H1 (cell line): ENCODE data around the gene ERI2. TPM values are rescaled to one million over a fixed set of nuclear protein-coding genes. Genes with fewer than 3 reads are reported as not detected.

Experiments
- CTCF ChIA-PET: fragments of 300-600 bp; sonication (Branson Sonifier 250); formaldehyde crosslinking; loops from one replicate; lab custom pipeline; 2021; ENCODE audit not compliant: partially characterized antibody; lab: Charles Lee
- POLR2A ChIA-PET: fragments of 300-600 bp; sonication (Branson Sonifier 250); formaldehyde crosslinking; loops from one replicate; lab custom pipeline; 2021; ENCODE audit warnings: inconsistent platforms; ENCODE audit not compliant: partially characterized antibody; lab: Charles Lee
- DNase-seq, 2 experiments: peaks; one replicate each; pipeline versions ENCODE4 v3.0.0 to v3.0.0-alpha.2; 2010 to 2022; ENCODE audit warnings: low spot score in 2 of 2, low read depth in 1 of 2, mixed read lengths in 1 of 2
- FAIRE-seq: peaks from 2 replicates; lab custom pipeline; 2011; peaks lifted over from hg19 to GRCh38; lab: Jason Lieb, UNC
- H2AFZ ChIP-seq: 2 replicates; pipeline ENCODE4 v1.8.1; 2012; ENCODE audit warnings: low read length, inconsistent platforms
- H2AK5ac ChIP-seq: 2 replicates; pipeline ENCODE4 v1.6.1; 2013; ENCODE audit warnings: low read depth, low read length
- H2BK120ac ChIP-seq: replicated peaks from 2 replicates; pipeline ENCODE3; 2013; ENCODE audit warnings: low read depth, low read length, inconsistent platforms
- H2BK12ac ChIP-seq: 2 replicates; pipeline ENCODE4 v1.6.1; 2013; ENCODE audit warnings: low read depth, low read length
- H2BK15ac ChIP-seq: 2 replicates; pipeline ENCODE4 v1.6.1; 2013; ENCODE audit warnings: low read length
- H2BK20ac ChIP-seq: 2 replicates; pipeline ENCODE4 v1.6.1; 2013; ENCODE audit warnings: low read length
- H2BK5ac ChIP-seq: 2 replicates; pipeline ENCODE4 v1.6.1; 2013; ENCODE audit warnings: low read depth, low read length
- H3K14ac ChIP-seq: 2 replicates; pipeline ENCODE4 v1.6.1; 2013; ENCODE audit warnings: inconsistent platforms; ENCODE audit not compliant: insufficient read length
- H3K18ac ChIP-seq: 2 replicates; pipeline ENCODE4 v1.6.1; 2013; ENCODE audit warnings: low read length; ENCODE audit errors: extremely low read depth
- H3K23ac ChIP-seq: 2 replicates; pipeline ENCODE4 v1.6.1; 2013; ENCODE audit warnings: inconsistent platforms; ENCODE audit not compliant: insufficient read length
- H3K23me2 ChIP-seq: 2 replicates; pipeline ENCODE4 v1.6.1; 2013; ENCODE audit warnings: low read depth, low read length
- H3K27ac ChIP-seq: 2 replicates; pipeline ENCODE4 v1.6.1; 2011; ENCODE audit warnings: low read depth, low read length, inconsistent platforms
- H3K27me3 ChIP-seq, 4 experiments: replicated peaks in 1 of 4; 1 replicate in 1 of 4; 2 replicates in 3 of 4; pipeline versions ENCODE4 v1.6.1 to v1.8.1; 2011 to 2013; ENCODE audit warnings: low read length in 3 of 4, mild to moderate bottlenecking in 3 of 4, inconsistent platforms in 2 of 4, mixed read lengths in 2 of 4, moderate library complexity in 1 of 4; ENCODE audit not compliant: control insufficient read depth in 3 of 4, insufficient read depth in 3 of 4; ENCODE audit errors: extremely low read depth in 1 of 4
- H3K36me3 ChIP-seq, 4 experiments: 2 replicates each; pipeline versions ENCODE4 v1.6.1 to v1.8.1; 2011 to 2013; ENCODE audit warnings: mild to moderate bottlenecking in 4 of 4, low read length in 3 of 4, moderate library complexity in 2 of 4, control low read depth in 1 of 4, inconsistent platforms in 1 of 4; ENCODE audit not compliant: insufficient read depth in 4 of 4, control insufficient read depth in 2 of 4
- H3K4ac ChIP-seq: replicated peaks from 2 replicates; pipeline ENCODE3; 2013; ENCODE audit warnings: low read length, low read depth, mixed read lengths, inconsistent platforms; ENCODE audit not compliant: insufficient read length
- H3K4me1 ChIP-seq, 4 experiments: replicated peaks in 1 of 4; 1 replicate in 1 of 4; 2 replicates in 3 of 4; pipeline versions ENCODE4 v1.6.1 to v1.8.1; 2011 to 2013; ENCODE audit warnings: low read length in 3 of 4, inconsistent platforms in 2 of 4, mixed read lengths in 1 of 4; ENCODE audit not compliant: insufficient read depth in 4 of 4, control insufficient read depth in 3 of 4
- H3K4me2 ChIP-seq, 2 experiments: 2 replicates each; pipeline versions ENCODE4 v1.6.1 to v1.8.1; 2011 to 2013; ENCODE audit warnings: low read depth in 2 of 2, low read length in 2 of 2, control low read depth in 1 of 2, inconsistent platforms in 1 of 2, mild to moderate bottlenecking in 1 of 2; ENCODE audit not compliant: insufficient read depth in 1 of 2
- H3K4me3 ChIP-seq, 4 experiments: fragments of 200-600, 300-600 bp in 1 of 4; sonication (generic), shearing (Covaris generic), sonication (Bioruptor Twin) in 1 of 4; 2 replicates each; pipeline versions ENCODE4 v1.5.1 to v1.8.1; 2011 to 2016; ENCODE audit warnings: low read length in 4 of 4, low read depth in 3 of 4, control low read depth in 2 of 4, inconsistent platforms in 2 of 4, mild to moderate bottlenecking in 2 of 4, mixed read lengths in 1 of 4, moderate library complexity in 1 of 4; ENCODE audit not compliant: insufficient read depth in 2 of 4; ENCODE audit errors: extremely low read depth in 1 of 4
- H3K56ac ChIP-seq: replicated peaks from 2 replicates; pipeline ENCODE3; 2013; ENCODE audit warnings: low read depth, mild to moderate bottlenecking, mixed read lengths, low read length, inconsistent platforms; ENCODE audit not compliant: insufficient read length
- H3K79me1 ChIP-seq: 2 replicates; pipeline ENCODE4 v1.6.1; 2013; ENCODE audit warnings: low read depth, low read length, control low read depth
- H3K79me2 ChIP-seq, 2 experiments: 2 replicates each; pipeline versions ENCODE4 v1.6.1 to v1.8.1; 2012 to 2013; ENCODE audit warnings: low read length in 2 of 2, mild to moderate bottlenecking in 2 of 2, inconsistent platforms in 1 of 2; ENCODE audit not compliant: insufficient read depth in 2 of 2, control insufficient read depth in 1 of 2
- H3K9ac ChIP-seq, 4 experiments: replicated peaks in 1 of 4; 1 replicate in 1 of 4; 2 replicates in 3 of 4; pipeline versions ENCODE4 v1.6.1 to v1.8.1; 2011 to 2013; ENCODE audit warnings: low read depth in 3 of 4, low read length in 3 of 4, control low read depth in 2 of 4, mild to moderate bottlenecking in 2 of 4, moderate library complexity in 2 of 4, inconsistent platforms in 1 of 4; ENCODE audit errors: extremely low read depth in 1 of 4
- H3K9me3 ChIP-seq, 2 experiments: 2 replicates each; pipeline versions ENCODE4 v1.6.1 to v1.8.1; 2012 to 2013; ENCODE audit warnings: mild to moderate bottlenecking in 2 of 2, moderate library complexity in 2 of 2, control low read depth in 1 of 2, inconsistent platforms in 1 of 2, low read depth in 1 of 2, low read length in 1 of 2, mixed read lengths in 1 of 2; ENCODE audit not compliant: insufficient read depth in 2 of 2
- H4K20me1 ChIP-seq, 2 experiments: replicated peaks in 1 of 2; 2 replicates each; pipeline versions ENCODE3 to v1.8.1; 2011 to 2013; ENCODE audit warnings: inconsistent platforms in 2 of 2, low read length in 2 of 2, mild to moderate bottlenecking in 1 of 2; ENCODE audit not compliant: insufficient read depth in 2 of 2, control insufficient read depth in 1 of 2
- H4K5ac ChIP-seq: 2 replicates; pipeline ENCODE4 v1.6.1; 2013; ENCODE audit warnings: low read length, low read depth, mixed read lengths, inconsistent platforms; ENCODE audit not compliant: insufficient read length
- H4K8ac ChIP-seq: 2 replicates; pipeline ENCODE4 v1.8.0; 2013; ENCODE audit warnings: mild to moderate bottlenecking, moderate library complexity, low read length, inconsistent platforms; ENCODE audit not compliant: insufficient read depth; ENCODE audit errors: extremely low read depth
- H4K91ac ChIP-seq: replicated peaks from 2 replicates; pipeline ENCODE3; 2013; ENCODE audit warnings: low read length, mixed read lengths, inconsistent platforms; ENCODE audit not compliant: insufficient read length
- CBX5 ChIP-seq: fragments of 300-800, 300-1000 bp; sonication (generic); IDR thresholded peaks from 2 replicates; pipeline ENCODE4 v1.7.1; 2016; ENCODE audit warnings: antibody characterized with exemption, low read length, low read depth
- CEBPB ChIP-seq: IDR thresholded peaks from 2 replicates; pipeline ENCODE4 v1.6.1; 2012; ENCODE audit warnings: low read depth, low read length
- CHD1 ChIP-seq: IDR thresholded peaks from 2 replicates; pipeline ENCODE4 v1.6.1; 2012; ENCODE audit warnings: low read depth, low read length, improper control_type of control experiment
- CTCF ChIP-seq, 3 experiments: IDR thresholded peaks; 1 replicate in 2 of 3; 2 replicates in 1 of 3; pipeline versions ENCODE4 v1.5.1 to v1.6.1; 2011; ENCODE audit warnings: low read length in 3 of 3, mild to moderate bottlenecking in 3 of 3, inconsistent platforms in 2 of 3, low read depth in 1 of 3, moderate library complexity in 1 of 3; ENCODE audit not compliant: insufficient read depth in 1 of 3; ENCODE audit errors: control extremely low read depth in 1 of 3
- EGR1 ChIP-seq: IDR thresholded peaks from 2 replicates; pipeline ENCODE4 v1.6.1; 2011; ENCODE audit warnings: low read depth, low read length, borderline replicate concordance
- EP300 ChIP-seq, 2 experiments: IDR thresholded peaks; 1 replicate in 1 of 2; 2 replicates in 1 of 2; pipeline ENCODE4 v1.6.1; 2011 to 2012; ENCODE audit warnings: low read depth in 2 of 2, low read length in 2 of 2, mild to moderate bottlenecking in 2 of 2, borderline replicate concordance in 1 of 2, inconsistent platforms in 1 of 2, moderate library complexity in 1 of 2
- FOSL1 ChIP-seq: IDR thresholded peaks from 2 replicates; pipeline ENCODE4 v1.6.1; 2011; ENCODE audit warnings: mild to moderate bottlenecking, low read depth, low read length, moderate library complexity; ENCODE audit not compliant: insufficient read depth
- RNF2 ChIP-seq: fragments of 200-900, 300-1000 bp; sonication (generic); IDR thresholded peaks from 2 replicates; pipeline ENCODE4 v1.7.1; 2016; ENCODE audit warnings: borderline replicate concordance, low read depth, mild to moderate bottlenecking, antibody characterized with exemption, low read length; ENCODE audit not compliant: poor library complexity, severe bottlenecking; ENCODE audit errors: missing control alignments
- SIRT6 ChIP-seq: IDR thresholded peaks from one replicate; pipeline ENCODE4 v1.7.1; 2012; ENCODE audit warnings: low read length, inconsistent platforms
- SUZ12 ChIP-seq: fragments of 200-600 bp; sonication (generic); IDR thresholded peaks from 2 replicates; pipeline ENCODE4 v1.6.1; 2012; ENCODE audit warnings: mild to moderate bottlenecking, inconsistent platforms, low read length, moderate library complexity, mixed read lengths
- TCF12 ChIP-seq: IDR thresholded peaks from 2 replicates; pipeline ENCODE4 v1.6.1; 2011; ENCODE audit warnings: low read depth, mild to moderate bottlenecking, low read length
- WGBS, 2 experiments: shearing (Covaris generic) in 1 of 2; methylation state at CpG; one replicate each; pipeline versions ENCODE4 v1.1.6 to v1.1.7; 2013 to 2015; ENCODE audit warnings: low lambda C conversion rate in 2 of 2, mixed read lengths in 2 of 2, inconsistent platforms in 1 of 2, low coverage in 1 of 2, missing lambda C conversion rate in 1 of 2; ENCODE audit not compliant: insufficient replicate concordance in 2 of 2, insufficient coverage in 1 of 2, insufficient read length in 1 of 2; ENCODE audit errors: extremely low coverage in 1 of 2, missing lambda C conversion rate in 1 of 2; 5-methylcytosine and 5-hydroxymethylcytosine counted together
- polyA plus RNA-seq, 7 experiments: library from polyadenylated mRNA; depleted of rRNA in 3 of 7; stranded (reverse) in 5 of 7; unstranded in 2 of 7; fragments of >200 nt in 5 of 7; fragments of 200-250 nt in 2 of 7; gene quantifications; 1 replicate in 5 of 7; 2 replicates in 1 of 7; 4 replicates in 1 of 7; pipeline versions ENCODE4 v1.2.1 to v1.2.3, GENCODE V29; 2011 to 2013; ENCODE audit warnings: missing spikeins in 2 of 7, mixed read lengths in 2 of 7
- total RNA-seq: library from RNA; stranded (reverse); fragmentation: NEBNext Ultra II Directional; extraction: Animal tissue kit (Norgen Biotek cat#: 25700); gene quantifications from 2 replicates; pipeline ENCODE4 v1.2.1, GENCODE V29; 2021

ERI2 gene
- total and polyA plus RNA-seq, 2 of the 8 experiments (the other 6 are each of a cell fraction or from before 2014, with no cell fraction given) = 11.0 to 12.6 TPM

GRCh38 chr16:20799599-20799998 is 6.7 kb downstream of the ERI2 start:
- Histone ChIP-seq H3K4me3 (no peak overlapping the region), H4K91ac (no peak overlapping the region), H2AFZ (no peak overlapping the region), H3K23ac (no peak overlapping the region), H2BK12ac (no peak overlapping the region), H3K4ac (no peak overlapping the region), H2BK15ac (no peak overlapping the region), H4K5ac (no peak overlapping the region), H3K18ac (no peak overlapping the region), H4K8ac (no peak overlapping the region), H3K9ac (no peak overlapping the region), H2AK5ac (no peak overlapping the region), H2BK5ac (no peak overlapping the region), H3K79me1 (no peaks in the 10 kb centered on the region), H4K20me1 (no peaks in the 10 kb centered on the region), H3K79me2 (no peaks in the 10 kb centered on the region), H3K4me1 (no peaks in the 10 kb centered on the region), H3K27ac (no peak overlapping the region), H2BK20ac (no peak overlapping the region), H3K4me2 (no peak overlapping the region), H3K56ac (no peak overlapping the region), H3K36me3 (peaks cover 0 to 12% (median 0%) of the 10 kb centered on the region in 4 experiments; a peak in 4 of 8 replicates), H2BK120ac (no peak overlapping the region), H3K23me2 (no peaks in the 10 kb centered on the region)
- WGBS, 2 experiments = 92% methylated on average over 2 of the region's 2 CpGs; no CpG with 5 or more reads in 1 of the 2 experiments
- ChIA-PET POLR2A (no interaction called here), CTCF (no interaction called here)
- no peak for DNase-seq
- TF ChIP-seq CTCF (IDR thresholded peaks at IDR 0.05; ENCODE audit: control extremely low read depth in 1 of 3, insufficient read depth in 1 of 3, low read depth in 1 of 3, low read length in 3 of 3) (no peak), CHD1 (no peak), EGR1 (no peak), RNF2 (no peak), CEBPB (no peak), CBX5 (no peak), TCF12 (no peak), SUZ12 (no peak), EP300 (IDR thresholded peaks at IDR 0.05; ENCODE audit: borderline replicate concordance in 1 of 2, low read depth in 2 of 2, low read length in 2 of 2) (no peak), SIRT6 (no peak), FOSL1 (no peak)
- TF ChIP-seq, all 59 proteins: peak for 0
- no peak for FAIRE-seq
- Histone ChIP-seq H3K14ac (no peak overlapping the region), H3K9me3 (no peaks in the 10 kb centered on the region), H3K27me3 (no peaks in the 10 kb centered on the region)
